ENCODE data around the gene LRRC49.

DNA sequence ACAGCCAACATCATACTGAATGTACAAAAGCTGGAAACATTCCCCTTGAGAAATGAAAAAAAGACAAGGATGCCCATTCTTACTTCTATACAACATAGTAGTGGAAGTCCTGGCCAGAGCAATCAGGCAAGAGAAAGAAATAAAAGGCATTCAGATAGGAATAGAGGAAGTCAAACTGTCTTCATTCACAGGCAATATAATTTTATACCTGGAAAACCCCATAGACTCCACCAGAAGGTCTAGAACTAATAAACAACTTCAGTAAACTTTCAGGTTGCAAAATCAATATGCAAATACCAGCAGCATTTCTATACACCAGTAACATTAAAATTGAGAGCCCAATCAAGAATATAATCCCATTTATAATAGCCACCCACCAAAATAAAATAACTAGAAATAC, 195.5 kb downstream of the LRRC49 start:
- TF ChIP-seq, protein P1, sequence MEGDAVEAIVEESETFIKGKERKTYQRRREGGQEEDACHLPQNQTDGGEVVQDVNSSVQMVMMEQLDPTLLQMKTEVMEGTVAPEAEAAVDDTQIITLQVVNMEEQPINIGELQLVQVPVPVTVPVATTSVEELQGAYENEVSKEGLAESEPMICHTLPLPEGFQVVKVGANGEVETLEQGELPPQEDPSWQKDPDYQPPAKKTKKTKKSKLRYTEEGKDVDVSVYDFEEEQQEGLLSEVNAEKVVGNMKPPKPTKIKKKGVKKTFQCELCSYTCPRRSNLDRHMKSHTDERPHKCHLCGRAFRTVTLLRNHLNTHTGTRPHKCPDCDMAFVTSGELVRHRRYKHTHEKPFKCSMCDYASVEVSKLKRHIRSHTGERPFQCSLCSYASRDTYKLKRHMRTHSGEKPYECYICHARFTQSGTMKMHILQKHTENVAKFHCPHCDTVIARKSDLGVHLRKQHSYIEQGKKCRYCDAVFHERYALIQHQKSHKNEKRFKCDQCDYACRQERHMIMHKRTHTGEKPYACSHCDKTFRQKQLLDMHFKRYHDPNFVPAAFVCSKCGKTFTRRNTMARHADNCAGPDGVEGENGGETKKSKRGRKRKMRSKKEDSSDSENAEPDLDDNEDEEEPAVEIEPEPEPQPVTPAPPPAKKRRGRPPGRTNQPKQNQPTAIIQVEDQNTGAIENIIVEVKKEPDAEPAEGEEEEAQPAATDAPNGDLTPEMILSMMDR (conservative IDR thresholded peaks at IDR 0.05 in 1 of 2, IDR thresholded peaks at IDR 0.05 in 1 of 2; ENCODE audit: extremely low read depth in 1 of 2, insufficient read depth in 1 of 2, low read depth in 1 of 2, low read length in 2 of 2), result no peak
- TF ChIP-seq EZH2 (IDR thresholded peaks at IDR 0.05; ENCODE audit: borderline replicate concordance, low read length), result no peak
